ENCODE measurements around the gene SSBP4. TPM values are rescaled to one million over a fixed set of nuclear protein-coding genes. Genes with fewer than 3 reads are reported as not detected.

SSBP4 gene
- total and polyA plus RNA-seq, 2 of the 4 experiments (the other 2 are of a cell fraction) = 14.9 to 39.7 TPM

- dilution Hi-C loops (cut with HindIII; ENCODE audit: low sequenced_read_pairs, unreplicated experiment) = no loop called here
- Histone ChIP-seq H2AK5ac (ENCODE audit: low read depth, low read length) (peak overlapping the region; percentile 97), H3K9me3 (ENCODE audit: control insufficient read depth, insufficient read depth, low read length) (no peaks in the 10 kb centered on the region), H3K9ac (ENCODE audit: low read depth, low read length) (no peak overlapping the region), H4K20me1 (ENCODE audit: insufficient read depth, low read length) (peaks cover 61% of the 10 kb centered on the region), H3K56ac (ENCODE audit: extremely low read depth, insufficient read depth, low read length) (no peak overlapping the region), H3K23ac (ENCODE audit: low read depth, low read length) (no peak overlapping the region), H2AK9ac (replicated peaks; ENCODE audit: low read depth, low read length, poor library complexity) (no peak overlapping the region), H4K8ac (ENCODE audit: low read depth in 2 of 2, low read length in 2 of 2) (peak overlapping the region; percentile 67 to 91; a peak in 2 of 4 replicates), H3K79me1 (ENCODE audit: low read depth in 1 of 2, low read length in 2 of 2) (peaks cover 37 to 98% of the 10 kb centered on the region in 2 experiments), H3K27me3 (ENCODE audit: control insufficient read depth, insufficient read depth, low read length) (no peaks in the 10 kb centered on the region), H3K4me2 (ENCODE audit: low read depth, low read length) (no peak overlapping the region), H2BK15ac (ENCODE audit: low read depth, low read length) (peak overlapping the region; percentile 79; the same call in 1 of the 3 replicates), H2BK5ac (ENCODE audit: low read depth, low read length, poor library complexity, severe bottlenecking) (peak overlapping the region; percentile 85), H2BK120ac (ENCODE audit: low read depth, low read length) (peak overlapping the region; percentile 88), H3K27ac (ENCODE audit: insufficient read depth, low read length) (peak overlapping the region; percentile 90), H2BK20ac (ENCODE audit: low read depth, low read length) (peak overlapping the region; percentile 91; the same call in 1 of the 2 replicates), H3K4ac (ENCODE audit: low read depth, low read length) (peak overlapping the region; percentile 88; the same call in 1 of the 2 replicates), H3K4me3 (ENCODE audit: insufficient read depth, low read depth, low read length) (no peak overlapping the region), H4K91ac (ENCODE audit: insufficient read depth, low read depth, low read length) (peak overlapping the region; percentile 98), H3K18ac (ENCODE audit: low read depth, low read length) (no peak overlapping the region; the same call in 1 of the 2 replicates), H2AFZ (replicated peaks; ENCODE audit: low read length, poor library complexity) (no peak overlapping the region), H4K5ac (ENCODE audit: low read depth, low read length) (no peak overlapping the region), H3K9me1 (ENCODE audit: insufficient read depth, low read length) (peaks cover 51% of the 10 kb centered on the region), H3K14ac (replicated peaks; ENCODE audit: low read depth, low read length) (no peak overlapping the region), H3K4me1 (ENCODE audit: control insufficient read depth, insufficient read depth, low read length) (peaks cover 39% of the 10 kb centered on the region), H3K36me3 (ENCODE audit: control insufficient read depth, insufficient read depth, low read length) (peaks cover 3% of the 10 kb centered on the region; the same call in 1 of the 2 replicates)
- no TSS peak for BruUV-seq (replicated peaks)
- DNase-seq (no peak), ATAC-seq (ENCODE audit: low read depth) (no peak)
- TF ChIP-seq MXI1 (IDR thresholded peaks at IDR 0.05; ENCODE audit: borderline replicate concordance, low read depth, low read length) (no peak), RCOR1 (IDR thresholded peaks at IDR 0.05; ENCODE audit: insufficient replicate concordance, low read length) (no peak), NFE2L2 (IDR thresholded peaks at IDR 0.05; ENCODE audit: low read depth, low read length) (no peak), BHLHE40 (IDR thresholded peaks at IDR 0.05; ENCODE audit: low read depth, low read length) (no peak), SMC3 (IDR thresholded peaks at IDR 0.05; ENCODE audit: low read depth, low read length) (no peak), CHD1 (IDR thresholded peaks at IDR 0.05; ENCODE audit: low read depth, low read length) (no peak), MAZ (IDR thresholded peaks at IDR 0.05; ENCODE audit: borderline replicate concordance, low read depth, low read length) (no peak), FOS (IDR thresholded peaks at IDR 0.05; ENCODE audit: low read depth, low read length) (no peak), USF2 (IDR thresholded peaks at IDR 0.05; ENCODE audit: low read depth, low read length) (no peak), POLR2A (IDR thresholded peaks at IDR 0.05; ENCODE audit: low read depth, low read length) (no peak), RAD21 (IDR thresholded peaks at IDR 0.05; ENCODE audit: low read length) (no peak), RFX5 (IDR thresholded peaks at IDR 0.05; ENCODE audit: low read depth, low read length) (no peak), CEBPB (IDR thresholded peaks at IDR 0.05; ENCODE audit: low read depth, low read length) (no peak)
- WGBS, 2 experiments (ENCODE audit: extremely low coverage in 2 of 2, insufficient read length in 1 of 2) = 90% methylated on average over 5 of the region's 8 CpGs; no CpG with 5 or more reads in 1 of the 2 experiments
- in situ Hi-C loops (cut with MboI; ENCODE audit: low sequenced_read_pairs) = no loop called here
- ChIA-PET POLR2A (ENCODE audit: unreplicated experiment) (no interaction called here), CTCF (no interaction called here)
- intact Hi-C loops (cut with micrococcal nuclease) = no loop called here
These were observed 58.8 kb downstream of the SSBP4 start for GRCh38 chr19:18477974-18478373.
